Stimulated activated CD8-positive, alpha-beta memory T cell treated with anti-CD3 and anti-CD28 coated beads, Interleukin-15, amount 100 ng/mL, for 48 hours (primary cell): ENCODE results near the gene CRB2.
"Not testable (repeated sequence)": the region's sequence is repeated elsewhere in the genome, so short reads cannot be mapped to it uniquely, and the experiment has no call there.

Source experiments
- DNase-seq, 2 donors: peaks; one replicate each; pipeline ENCODE4 v3.0.0-alpha.2; 2020; ENCODE audit warnings: low read depth in 2 of 2

The CRB2 gene

GRCh38 chr9:123329329-123329955 is 26.6 kb upstream of the CRB2 start:
- DNase-seq, result no peak

- no peak for DNase-seq
Observed at GRCh38 chr9:123331346-123332060, 24.5 kb upstream of the CRB2 start.

DNA sequence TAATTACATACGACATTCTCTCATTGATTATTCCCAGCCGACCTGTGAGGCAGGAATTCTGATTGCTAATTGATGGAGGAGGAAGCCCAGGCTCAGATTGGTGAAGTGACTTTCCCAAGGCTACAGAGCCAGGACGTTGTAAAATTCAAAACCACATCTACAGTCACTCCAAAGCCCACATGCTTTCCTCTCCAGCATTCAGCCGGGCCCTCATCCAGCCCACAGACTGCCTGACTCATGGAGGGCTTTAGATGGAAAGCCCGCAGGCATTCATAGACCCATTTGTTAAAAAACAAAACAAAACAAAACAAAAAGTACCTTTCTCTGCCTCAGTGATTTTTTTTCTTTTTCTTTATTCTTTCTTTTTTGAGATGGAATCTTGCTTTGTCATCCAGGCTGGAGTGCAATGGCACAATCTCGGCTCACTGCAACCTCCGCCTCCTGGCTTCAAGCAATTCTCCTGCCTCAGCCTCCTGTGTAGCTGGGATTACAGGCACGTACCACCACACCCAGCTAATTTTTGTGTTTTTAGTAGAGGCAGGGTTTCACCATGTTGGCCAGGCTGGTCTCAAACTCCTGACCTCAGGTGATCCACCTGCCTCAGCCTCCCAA is 22.8 kb upstream of the CRB2 start:
- DNase-seq, result not testable (repeated sequence)

GRCh38 chr9:123334639-123335038 is 21.4 kb upstream of the CRB2 start:
- no peak for DNase-seq

DNA sequence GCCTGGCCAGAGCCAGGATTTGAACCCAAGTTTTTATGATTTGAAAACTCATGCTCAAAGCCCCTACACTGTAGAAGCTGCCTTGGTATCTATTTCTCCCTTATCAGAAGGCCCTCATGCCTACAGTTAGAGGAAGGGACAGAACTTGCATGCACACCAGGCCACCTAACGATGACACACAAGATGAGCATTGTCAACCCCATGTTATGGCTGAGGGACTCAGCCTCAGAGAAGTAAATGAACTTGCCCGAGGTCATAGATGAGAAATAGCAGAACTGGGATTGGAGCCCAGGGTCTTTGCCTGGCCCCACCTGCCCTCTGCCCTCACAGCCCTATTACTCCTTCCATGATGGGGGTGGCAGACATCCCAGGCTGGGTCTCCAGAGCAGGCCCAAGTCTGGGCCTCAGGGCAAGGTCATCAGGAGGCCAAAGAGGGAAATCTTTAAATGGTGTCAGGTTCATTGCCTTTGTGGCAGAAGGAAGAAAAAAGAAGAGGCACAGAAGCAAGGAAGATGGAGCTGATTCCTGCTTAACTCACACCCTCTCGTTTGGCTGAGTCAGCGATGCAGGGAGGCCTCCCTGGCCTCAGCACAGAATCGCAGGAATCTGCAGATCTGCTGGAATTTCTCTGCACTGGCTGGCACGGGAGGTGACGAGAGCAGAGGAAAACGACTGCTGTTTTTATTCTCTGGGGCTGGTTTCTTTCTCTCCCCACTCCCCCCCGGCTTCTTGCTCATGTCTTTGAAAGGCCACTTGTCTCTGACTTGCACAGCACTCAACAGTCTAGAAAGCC is 20.6 kb upstream of the CRB2 start:
- no peak for DNase-seq

DNA sequence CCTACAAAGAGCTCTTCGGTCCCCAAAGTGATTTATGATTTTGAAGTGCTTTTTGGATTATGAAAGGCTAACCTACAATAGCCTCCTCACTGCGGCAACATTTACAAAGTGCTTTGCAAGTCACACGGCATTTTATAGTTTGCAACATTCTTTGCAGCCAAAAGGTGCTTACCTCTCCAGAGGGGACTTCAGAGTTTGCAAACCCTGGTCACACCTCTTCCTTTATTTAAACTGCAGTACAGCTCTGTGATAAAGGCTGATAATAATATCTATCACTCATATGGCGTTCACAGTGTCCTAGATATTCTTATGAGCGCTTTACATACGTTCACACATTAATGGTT is 20.0 kb upstream of the CRB2 start:
- DNase-seq, result no peak

- no peak for DNase-seq
Observed at GRCh38 chr9:123336449-123336848, 19.5 kb upstream of the CRB2 start.

DNA sequence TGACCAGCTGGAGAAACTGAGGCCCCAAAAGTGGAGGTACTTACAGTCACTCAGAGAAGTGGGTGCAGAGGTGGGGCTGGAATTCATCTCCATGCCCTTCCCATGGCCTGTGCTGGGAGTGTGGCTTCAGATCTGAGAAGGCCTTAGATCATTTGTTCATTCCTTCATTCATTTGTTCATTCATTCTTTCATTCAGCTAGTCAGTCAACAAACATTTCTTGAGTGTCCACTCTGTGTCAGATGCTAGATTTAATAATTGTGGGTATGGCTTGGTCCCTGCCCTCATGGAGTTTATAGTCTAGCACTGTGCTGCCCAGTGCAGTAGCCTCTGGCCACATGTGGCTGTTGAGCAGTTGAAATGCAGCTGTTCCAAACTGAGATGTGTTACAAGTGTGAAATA is 19.0 kb upstream of the CRB2 start:
- no peak for DNase-seq

DNA sequence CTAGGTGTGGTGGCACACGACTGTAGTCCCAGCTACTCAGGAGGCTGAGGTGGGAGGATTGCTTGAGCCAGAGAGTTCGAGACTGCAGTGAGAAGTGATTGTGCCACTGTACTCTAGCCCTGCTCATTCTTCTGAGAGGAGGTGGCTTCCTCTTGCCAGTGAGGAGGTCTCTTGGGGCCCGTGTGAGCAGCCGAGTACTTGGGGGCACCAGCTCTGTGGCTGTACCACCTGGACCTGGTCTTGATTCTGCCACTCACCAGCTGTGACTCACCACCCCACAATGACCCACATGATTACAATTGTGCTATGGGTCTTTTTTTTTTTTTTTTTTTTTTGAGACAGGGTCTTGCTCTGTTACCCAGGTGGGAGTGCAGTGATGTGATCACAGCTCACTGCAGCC is 18.0 kb upstream of the CRB2 start:
- DNase-seq, result no peak

GRCh38 chr9:123338710-123339665 is 17.0 kb upstream of the CRB2 start:
- DNase-seq, result peak; percentile 70 to 73

- DNase-seq, result peak; percentile 62 to 65
Observed at GRCh38 chr9:123339666-123340510, 16.1 kb upstream of the CRB2 start.

GRCh38 chr9:123341816-123342215 is 14.2 kb upstream of the CRB2 start:
- DNase-seq, result no peak

DNA sequence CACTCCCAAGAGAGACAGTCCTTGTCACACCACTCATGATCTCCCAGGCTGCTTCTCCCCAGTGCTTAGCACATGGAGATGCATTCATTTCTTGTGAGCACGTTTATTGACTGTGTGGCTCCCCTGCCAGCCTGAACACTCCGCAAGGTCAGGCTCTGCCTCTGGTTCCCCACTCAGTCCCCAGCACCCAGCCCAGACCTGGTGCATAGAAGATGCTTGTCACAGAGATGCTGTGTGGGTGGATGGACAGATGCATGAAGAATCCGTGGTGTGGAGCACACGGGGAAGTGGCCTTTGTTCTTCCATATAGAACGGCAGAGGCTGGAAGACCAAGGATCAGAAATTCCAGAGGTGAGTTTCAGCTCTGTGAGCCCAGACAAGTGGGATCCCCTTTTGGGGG is 13.8 kb upstream of the CRB2 start:
- no peak for DNase-seq

GRCh38 chr9:123343443-123344191 is 12.4 kb upstream of the CRB2 start:
- no peak for DNase-seq

GRCh38 chr9:123344192-123344949 is 11.6 kb upstream of the CRB2 start:
- no peak for DNase-seq

DNA sequence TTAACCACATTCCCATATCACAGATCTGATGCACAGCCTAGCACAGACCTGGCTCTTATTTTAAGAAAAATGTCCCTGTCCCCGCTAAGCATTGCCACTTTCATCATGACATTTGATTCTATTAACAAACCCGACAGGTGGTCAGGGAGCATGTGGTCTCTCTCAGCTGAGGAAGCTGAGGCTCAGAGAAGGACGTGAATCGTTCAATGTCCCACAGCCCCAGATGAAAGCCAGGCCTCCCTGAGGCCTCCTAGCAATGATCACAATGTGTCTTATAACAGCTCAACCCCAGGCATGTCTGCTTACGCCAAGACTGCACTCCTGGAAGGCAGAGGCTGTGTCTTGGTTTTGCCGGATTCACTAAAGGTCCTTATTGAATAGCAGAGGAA is 10.4 kb upstream of the CRB2 start:
- no peak for DNase-seq

DNA sequence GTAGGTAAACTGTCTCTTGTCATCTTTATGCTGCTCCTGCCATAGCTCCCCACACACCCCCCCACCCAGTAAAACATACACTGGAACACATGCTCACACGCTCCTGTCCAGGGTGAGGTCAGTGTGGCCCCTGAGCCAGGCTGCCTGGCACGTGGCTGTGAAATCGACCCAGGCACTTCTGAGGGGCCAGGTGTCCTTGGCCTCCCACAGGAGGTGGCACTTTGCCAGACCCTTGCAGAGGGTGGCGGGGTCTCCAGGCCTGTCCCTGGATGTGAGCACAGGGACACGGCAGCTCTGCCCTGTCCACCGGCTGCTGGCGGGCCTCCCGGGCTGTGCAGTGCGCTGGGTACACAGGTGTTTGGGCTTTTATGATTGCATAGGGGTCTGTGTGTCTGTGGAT is 10.0 kb upstream of the CRB2 start:
- DNase-seq, result no peak

- no peak for DNase-seq
Observed at GRCh38 chr9:123346826-123347225, 9.2 kb upstream of the CRB2 start.
